GM12892 (cell line): ENCODE results near the gene OR5AU1.

Experiments
- POLR2A ChIP-seq: IDR thresholded peaks from 2 replicates; pipeline ENCODE4 v1.6.1; 2011; ENCODE audit warnings: low read depth, low read length, control low read depth
- POLR2AphosphoS5 ChIP-seq: IDR thresholded peaks from 2 replicates; pipeline ENCODE4 v1.6.1; 2011; ENCODE audit warnings: low read depth, low read length, control low read depth
- TAF1 ChIP-seq: IDR thresholded peaks from 2 replicates; pipeline ENCODE4 v1.6.1; 2011; ENCODE audit warnings: low read depth, mild to moderate bottlenecking, control low read depth, low read length, borderline replicate concordance

DNA sequence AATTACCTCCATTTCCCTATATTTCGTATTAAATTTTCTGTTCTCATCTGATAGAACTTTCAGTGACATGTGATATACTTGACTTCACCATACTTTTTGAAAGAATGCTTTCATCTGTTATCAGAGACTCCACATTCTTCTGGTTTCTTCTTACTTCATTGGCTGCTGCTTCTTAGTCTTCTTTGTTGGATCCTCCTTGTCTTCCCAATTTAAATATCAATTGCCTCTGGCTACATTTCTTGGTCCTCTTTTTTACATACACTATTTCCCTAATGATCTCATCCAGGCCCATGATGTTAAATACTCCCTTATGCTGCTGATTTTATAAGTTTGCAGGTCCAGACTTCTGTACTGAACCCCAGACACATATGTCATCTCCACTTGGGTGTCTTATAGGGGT, 22.0 kb downstream of the OR5AU1 start:
- TF ChIP-seq POLR2A = no peak
- no peak for TF ChIP-seq TAF1
- no peak for TF ChIP-seq POLR2AphosphoS5
